ENCODE results near the gene NOX3. TPM values are rescaled to one million over a fixed set of nuclear protein-coding genes. Genes with fewer than 3 reads are reported as not detected.

NOX3 gene
- total and polyA plus RNA-seq, 2 donors from 2014 or later: not detected

DNA sequence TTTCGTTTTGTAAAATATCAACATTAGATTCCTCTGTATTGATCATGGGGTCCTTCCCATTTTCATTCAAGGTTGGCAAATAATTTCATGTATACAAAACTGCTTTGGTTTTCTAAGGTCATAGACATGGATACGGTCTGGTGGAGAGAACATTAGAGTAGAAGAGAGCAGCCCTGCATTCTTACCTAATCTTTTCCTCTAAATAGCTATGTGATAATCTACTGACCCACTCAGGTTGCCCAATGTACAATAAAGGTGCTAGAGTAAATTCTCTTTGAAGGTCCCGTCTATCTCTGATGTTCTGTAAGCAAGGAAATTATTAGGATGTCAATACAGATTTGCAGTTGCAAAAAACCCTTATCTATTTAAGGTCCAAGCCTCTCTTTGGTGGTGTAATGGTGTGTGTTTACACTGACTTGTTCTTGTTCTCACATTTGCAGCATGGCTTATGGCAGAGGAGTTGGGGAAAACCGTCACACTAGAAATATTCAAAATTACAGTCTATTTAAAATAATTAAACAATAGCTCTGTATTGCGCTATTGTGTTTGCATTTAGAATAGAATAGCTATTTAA is 31.2 kb upstream of the NOX3 start:
- intact Hi-C loops (cut with DNase I): no loop called here
- Histone ChIP-seq H3K9ac (ENCODE audit: low read length in 3 of 3) (no peak overlapping the region), H3K27me3 (ENCODE audit: control insufficient read depth, insufficient read depth, low read length) (no peaks in the 10 kb centered on the region), H3K27ac (ENCODE audit: low read depth in 2 of 2, low read length in 2 of 2) (no peak overlapping the region), H3K4me1 (ENCODE audit: control insufficient read depth in 2 of 3, insufficient read depth in 2 of 3, low read depth in 1 of 3, low read length in 3 of 3) (no peaks in the 10 kb centered on the region), H3K4me3 (ENCODE audit: low read length in 3 of 3) (no peak overlapping the region), H3K36me3 (ENCODE audit: control insufficient read depth in 2 of 3, insufficient read depth in 3 of 3, low read length in 3 of 3) (no peaks in the 10 kb centered on the region), H3K9me3 (ENCODE audit: control insufficient read depth in 2 of 3, insufficient read depth in 1 of 3, low read length in 3 of 3) (no peaks in the 10 kb centered on the region)
- TF ChIP-seq, protein P1, sequence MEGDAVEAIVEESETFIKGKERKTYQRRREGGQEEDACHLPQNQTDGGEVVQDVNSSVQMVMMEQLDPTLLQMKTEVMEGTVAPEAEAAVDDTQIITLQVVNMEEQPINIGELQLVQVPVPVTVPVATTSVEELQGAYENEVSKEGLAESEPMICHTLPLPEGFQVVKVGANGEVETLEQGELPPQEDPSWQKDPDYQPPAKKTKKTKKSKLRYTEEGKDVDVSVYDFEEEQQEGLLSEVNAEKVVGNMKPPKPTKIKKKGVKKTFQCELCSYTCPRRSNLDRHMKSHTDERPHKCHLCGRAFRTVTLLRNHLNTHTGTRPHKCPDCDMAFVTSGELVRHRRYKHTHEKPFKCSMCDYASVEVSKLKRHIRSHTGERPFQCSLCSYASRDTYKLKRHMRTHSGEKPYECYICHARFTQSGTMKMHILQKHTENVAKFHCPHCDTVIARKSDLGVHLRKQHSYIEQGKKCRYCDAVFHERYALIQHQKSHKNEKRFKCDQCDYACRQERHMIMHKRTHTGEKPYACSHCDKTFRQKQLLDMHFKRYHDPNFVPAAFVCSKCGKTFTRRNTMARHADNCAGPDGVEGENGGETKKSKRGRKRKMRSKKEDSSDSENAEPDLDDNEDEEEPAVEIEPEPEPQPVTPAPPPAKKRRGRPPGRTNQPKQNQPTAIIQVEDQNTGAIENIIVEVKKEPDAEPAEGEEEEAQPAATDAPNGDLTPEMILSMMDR (IDR thresholded peaks at IDR 0.05; ENCODE audit: borderline replicate concordance, extremely low read depth, insufficient read depth): no peak
- no peak for DNase-seq
- no peak for FAIRE-seq

DNA sequence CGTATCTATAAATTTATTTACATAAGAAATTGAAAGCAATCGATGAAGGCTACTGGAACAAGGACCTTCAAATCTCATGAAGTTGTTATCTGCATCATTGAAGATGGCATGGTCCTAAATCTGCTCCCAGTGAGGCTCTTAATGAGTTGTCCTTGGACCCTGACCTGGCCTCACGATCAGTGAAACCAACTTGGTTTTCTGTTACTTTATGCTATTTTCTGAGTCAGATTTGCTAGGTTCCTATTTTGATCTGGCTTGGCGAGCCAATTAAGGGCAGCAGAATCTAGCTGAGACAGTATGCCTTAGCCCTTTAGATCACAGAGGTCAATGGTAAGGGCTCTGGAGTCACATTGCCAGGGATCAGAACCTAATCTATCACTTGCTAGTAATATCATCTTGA is 30.1 kb upstream of the NOX3 start:
- Histone ChIP-seq H3K9me3 (ENCODE audit: control insufficient read depth in 2 of 3, insufficient read depth in 1 of 3, low read length in 3 of 3) (no peaks in the 10 kb centered on the region), H3K9ac (ENCODE audit: low read length in 3 of 3) (no peak overlapping the region), H3K4me3 (ENCODE audit: low read length in 3 of 3) (no peak overlapping the region), H3K36me3 (ENCODE audit: control insufficient read depth in 2 of 3, insufficient read depth in 3 of 3, low read length in 3 of 3) (no peaks in the 10 kb centered on the region), H3K4me1 (ENCODE audit: control insufficient read depth in 2 of 3, insufficient read depth in 2 of 3, low read depth in 1 of 3, low read length in 3 of 3) (no peaks in the 10 kb centered on the region), H3K27ac (ENCODE audit: low read depth in 2 of 2, low read length in 2 of 2) (no peak overlapping the region), H3K27me3 (ENCODE audit: control insufficient read depth, insufficient read depth, low read length) (no peaks in the 10 kb centered on the region)
- TF ChIP-seq, protein P1 (IDR thresholded peaks at IDR 0.05; ENCODE audit: borderline replicate concordance, extremely low read depth, insufficient read depth): no peak
- DNase-seq: no peak
- intact Hi-C loops (cut with DNase I): no loop called here
- no peak for FAIRE-seq

DNA sequence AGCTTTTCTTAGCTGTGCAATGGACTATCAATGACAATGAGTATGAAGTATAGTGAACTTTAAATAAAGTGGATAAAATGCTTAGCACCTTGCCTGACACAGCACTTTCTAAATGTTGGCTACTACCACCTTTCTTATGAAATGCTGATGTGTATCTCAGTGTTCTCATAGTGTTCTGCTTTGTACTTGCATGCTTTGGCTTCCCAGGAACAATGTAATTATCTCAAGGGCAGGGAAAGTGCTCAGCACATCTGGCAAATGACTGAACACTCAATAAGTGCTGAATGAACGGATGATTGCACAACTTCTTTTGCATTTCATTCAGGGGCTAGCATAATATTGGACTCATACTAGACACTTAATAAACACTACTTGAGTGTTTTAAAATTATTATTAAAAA is 28.2 kb upstream of the NOX3 start:
- TF ChIP-seq, protein P1 (IDR thresholded peaks at IDR 0.05; ENCODE audit: borderline replicate concordance, extremely low read depth, insufficient read depth): no peak
- Histone ChIP-seq H3K27ac (ENCODE audit: low read depth in 2 of 2, low read length in 2 of 2) (no peak overlapping the region), H3K4me1 (ENCODE audit: control insufficient read depth in 2 of 3, insufficient read depth in 2 of 3, low read depth in 1 of 3, low read length in 3 of 3) (no peaks in the 10 kb centered on the region), H3K9ac (ENCODE audit: low read length in 3 of 3) (no peak overlapping the region), H3K4me3 (ENCODE audit: low read length in 3 of 3) (no peak overlapping the region), H3K27me3 (ENCODE audit: control insufficient read depth, insufficient read depth, low read length) (no peaks in the 10 kb centered on the region), H3K36me3 (ENCODE audit: control insufficient read depth in 2 of 3, insufficient read depth in 3 of 3, low read length in 3 of 3) (no peaks in the 10 kb centered on the region), H3K9me3 (ENCODE audit: control insufficient read depth in 2 of 3, insufficient read depth in 1 of 3, low read length in 3 of 3) (no peaks in the 10 kb centered on the region)
- FAIRE-seq: no peak
- intact Hi-C loops (cut with DNase I): no loop called here
- no peak for DNase-seq

DNA sequence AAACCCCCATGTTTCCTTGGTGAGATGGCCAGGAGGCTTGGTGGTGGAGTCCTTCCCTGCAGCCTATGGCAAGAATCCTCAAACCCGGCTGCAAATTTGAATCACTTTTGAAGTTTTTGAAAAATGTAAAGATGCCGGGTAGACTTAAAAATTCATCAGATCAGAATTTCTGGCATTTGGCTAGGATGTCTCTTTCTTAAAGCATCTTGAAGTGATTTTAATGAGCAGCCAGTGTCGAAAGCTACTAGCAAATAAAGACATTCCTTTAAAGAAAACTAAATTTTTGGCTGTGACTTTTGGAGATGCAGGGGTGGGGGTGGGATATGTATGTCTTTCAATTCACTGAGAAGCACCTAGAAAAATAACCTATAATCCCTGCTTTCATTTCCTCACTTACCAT is 25.6 kb upstream of the NOX3 start:
- Histone ChIP-seq H3K36me3 (ENCODE audit: control insufficient read depth in 2 of 3, insufficient read depth in 3 of 3, low read length in 3 of 3) (no peaks in the 10 kb centered on the region), H3K27me3 (ENCODE audit: control insufficient read depth, insufficient read depth, low read length) (no peaks in the 10 kb centered on the region), H3K9ac (ENCODE audit: low read length in 3 of 3) (no peak overlapping the region), H3K4me1 (ENCODE audit: control insufficient read depth in 2 of 3, insufficient read depth in 2 of 3, low read depth in 1 of 3, low read length in 3 of 3) (no peaks in the 10 kb centered on the region), H3K9me3 (ENCODE audit: control insufficient read depth in 2 of 3, insufficient read depth in 1 of 3, low read length in 3 of 3) (no peaks in the 10 kb centered on the region), H3K27ac (ENCODE audit: low read depth in 2 of 2, low read length in 2 of 2) (no peak overlapping the region), H3K4me3 (ENCODE audit: low read length in 3 of 3) (no peak overlapping the region)
- no peak for DNase-seq
- TF ChIP-seq, protein P1 (IDR thresholded peaks at IDR 0.05; ENCODE audit: borderline replicate concordance, extremely low read depth, insufficient read depth): no peak
- no peak for FAIRE-seq
- intact Hi-C loops (cut with DNase I): no loop called here
